A549 (cell line): Measurements from ENCODE around the gene RAB39B. TPM values are rescaled to one million over a fixed set of nuclear protein-coding genes. Genes with fewer than 3 reads are reported as not detected.

Experiments used
- ATAC-seq, 2 experiments: fragments of 200-7000 bp in 1 of 2; fragments of >200 bp in 1 of 2; cut with Nextera tagmentation in 1 of 2; cut with Tn5 transposase in 1 of 2; 3 replicates each; pipeline versions ENCODE4 v1.8.0 to v1.9.1; 2018 to 2020; ENCODE audit warnings: mild to moderate bottlenecking in 1 of 2, moderate library complexity in 1 of 2
- CTCF ChIA-PET: fragments of 300-600 bp; sonication (Branson Sonifier 250); formaldehyde crosslinking; extraction: SDS; loops from one replicate; lab custom pipeline; 2021; ENCODE audit warnings: antibody characterized with exemption, inconsistent platforms; lab: Yijun Ruan, JAX
- POLR2A ChIA-PET: fragments of 350-600 bp; formaldehyde crosslinking; extraction: SDS; loops from one replicate; lab custom pipeline; 2021; ENCODE audit warnings: antibody characterized with exemption, inconsistent platforms; lab: Yijun Ruan, JAX
- DNase-seq, 2 experiments: peaks; one replicate each; pipeline versions ENCODE4 v3.0.0 to v3.0.0-alpha.2; 2011 to 2016; ENCODE audit warnings: low read depth in 1 of 2, low spot score in 1 of 2
- FAIRE-seq: peaks from 2 replicates; lab custom pipeline; 2011; peaks lifted over from hg19 to GRCh38; lab: Jason Lieb, UNC
- H3K27ac ChIP-seq, 2 experiments: fragments of >200 bp; sonication (Bioruptor Twin); formaldehyde crosslinking; 3 replicates each; pipeline ENCODE4 v1.5.1; 2016 to 2017
- H3K4me1 ChIP-seq: fragments of >200 bp; sonication (Bioruptor Twin); formaldehyde crosslinking; 3 replicates; pipeline ENCODE4 v1.6.1; 2016
- H3K4me2 ChIP-seq: fragments of >200 bp; sonication (Bioruptor Twin); formaldehyde crosslinking; 3 replicates; pipeline ENCODE4 v1.6.1; 2016
- H3K4me3 ChIP-seq: fragments of >200 bp; sonication (Bioruptor Twin); formaldehyde crosslinking; 3 replicates; pipeline ENCODE4 v1.5.1; 2016
- H3K9me3 ChIP-seq: fragments of >200 bp; sonication (Bioruptor Twin); formaldehyde crosslinking; 3 replicates; pipeline ENCODE4 v1.6.1; 2016
- BCL3 ChIP-seq: fragments of >200 bp; sonication (Bioruptor Twin); formaldehyde crosslinking; IDR thresholded peaks from 3 replicates; pipeline ENCODE4 v1.6.1; 2016
- CBX2 ChIP-seq: fragments of 200-600 bp; sonication (generic); IDR thresholded peaks from 2 replicates; pipeline ENCODE4 v1.6.1; 2016; ENCODE audit warnings: low read depth, mild to moderate bottlenecking, borderline replicate concordance
- CEBPB ChIP-seq, 2 experiments: fragments of >200 bp in 1 of 2; sonication (Bioruptor Twin) in 1 of 2; formaldehyde crosslinking in 1 of 2; IDR thresholded peaks; 2 replicates each; pipeline ENCODE4 v1.6.1; 2012 to 2016
- EHF ChIP-seq: fragments of 250-450 bp; sonication (Bioruptor Pico); IDR thresholded peaks from 2 replicates; pipeline ENCODE4 v1.5.0; 2020; ENCODE audit warnings: mild to moderate bottlenecking
- EP300 ChIP-seq, 2 experiments: fragments of >200 bp; sonication (Bioruptor Twin); formaldehyde crosslinking; IDR thresholded peaks; 2 replicates in 1 of 2; 3 replicates in 1 of 2; pipeline ENCODE4 v1.6.1; 2016 to 2017
- FOSB ChIP-seq: fragments of 250-450 bp; sonication (Bioruptor Pico); IDR thresholded peaks from 2 replicates; pipeline ENCODE4 v1.5.0; 2020; ENCODE audit warnings: mild to moderate bottlenecking, moderate library complexity
- HEYL ChIP-seq: fragments of 250-450 bp; sonication (Bioruptor Pico); IDR thresholded peaks from 2 replicates; pipeline ENCODE4 v1.8.0; 2021; ENCODE audit warnings: mild to moderate bottlenecking, moderate library complexity
- HOXB5 ChIP-seq: fragments of 250-450 bp; sonication (Bioruptor Pico); IDR thresholded peaks from 2 replicates; pipeline ENCODE4 v1.5.0; 2020; ENCODE audit warnings: mild to moderate bottlenecking, moderate library complexity
- KDM1A ChIP-seq: fragments of 200-600 bp; sonication (generic); IDR thresholded peaks from 2 replicates; pipeline ENCODE4 v1.6.1; 2016; ENCODE audit warnings: low read depth, mild to moderate bottlenecking
- NPAS2 ChIP-seq: fragments of 250-450 bp; sonication (Bioruptor Pico); IDR thresholded peaks from 2 replicates; pipeline ENCODE4 v1.8.0; 2022; ENCODE audit warnings: mild to moderate bottlenecking, moderate library complexity, borderline replicate concordance
- RARB ChIP-seq: fragments of 250-450 bp; sonication (Bioruptor Pico); IDR thresholded peaks from 2 replicates; pipeline ENCODE4 v1.8.0; 2021; ENCODE audit warnings: mild to moderate bottlenecking, moderate library complexity
- RCOR1 ChIP-seq: fragments of 150-350 bp; IDR thresholded peaks from 2 replicates; pipeline ENCODE4 v1.6.1; 2014; ENCODE audit warnings: antibody characterized with exemption, low read length, low read depth
- SREBF2 ChIP-seq: fragments of 450-650 bp; IDR thresholded peaks from 2 replicates; pipeline ENCODE4 v1.6.1; 2014; ENCODE audit warnings: mild to moderate bottlenecking, moderate library complexity
- USF2 ChIP-seq: fragments of 450-650 bp; IDR thresholded peaks from 2 replicates; pipeline ENCODE4 v1.6.1; 2014; ENCODE audit warnings: antibody characterized with exemption
- ZFP36 ChIP-seq: fragments of 450-650 bp; IDR thresholded peaks from 2 replicates; pipeline ENCODE4 v1.6.1; 2014; ENCODE audit warnings: borderline replicate concordance; ENCODE audit not compliant: partially characterized antibody
- WGBS: methylation state at CpG from one replicate; pipeline ENCODE4 v1.1.6; 2017; ENCODE audit errors: missing lambda C conversion rate; 5-methylcytosine and 5-hydroxymethylcytosine counted together
- polyA plus RNA-seq, 4 experiments: library from polyadenylated mRNA; depleted of rRNA in 3 of 4; stranded (reverse); fragments of >200 nt; fragmentation: RNase III in 1 of 4; extraction: RNeasy Plus Mini Kit Qiagen cat#74134 plus additional on column Dnase treatment in 1 of 4; gene quantifications; 2 replicates in 3 of 4; 3 replicates in 1 of 4; pipeline ENCODE4 v1.2.3, GENCODE V29; 2011 to 2017
- TF ChIP-seq, protein P1 (sequence below): IDR thresholded peaks from 2 replicates; pipeline ENCODE4 v1.6.1; 2012
- TF ChIP-seq, protein P2 (sequence below): fragments of >200 bp; sonication (Bioruptor Twin); formaldehyde crosslinking; IDR thresholded peaks from 3 replicates; pipeline ENCODE4 v1.5.1; 2016
- TF ChIP-seq, protein P3 (sequence below): IDR thresholded peaks from 2 replicates; pipeline ENCODE4 v1.6.1; 2012; ENCODE audit warnings: low read depth, borderline replicate concordance

RAB39B gene
- polyA plus RNA-seq, 2 of the 4 experiments (the other 2 are of a cell fraction) = 0.57 to 4.4 TPM

DNA sequence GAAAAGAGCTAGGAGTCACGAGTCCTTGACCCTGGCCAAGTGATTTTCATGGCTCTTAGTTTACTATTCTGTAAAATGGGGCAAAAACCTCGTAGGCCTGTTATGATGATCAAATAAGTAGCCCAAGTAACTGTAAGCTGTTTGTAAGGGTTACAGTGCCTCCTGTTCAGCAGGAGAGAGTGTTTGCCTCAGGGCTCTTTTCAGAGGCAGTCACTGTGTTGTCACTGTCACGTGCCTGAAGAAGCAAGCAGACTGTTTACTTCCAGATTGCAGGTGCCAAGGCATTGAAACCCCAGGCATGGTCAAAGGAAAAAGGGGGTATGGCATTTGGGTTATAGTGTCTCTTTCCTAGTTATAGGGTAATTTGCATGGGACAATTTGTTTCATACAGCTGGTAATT lies 4.5 kb downstream of the RAB39B start:
- WGBS = 28% methylated on average over 3 of the region's 3 CpGs
- ChIA-PET POLR2A (no interaction called here), CTCF (no interaction called here)
- H3K4me1 ChIP-seq = 0 out of 3 replicates have a peak, but pooled peaks cover 3% of the 10 kb centered on the region
- no peak for DNase-seq
- no peak for ATAC-seq
- FAIRE-seq = no peak
- no peak overlapping the region for H3K4me2 ChIP-seq
- no peak overlapping the region for H3K4me3 ChIP-seq
- H3K9me3 ChIP-seq = no peaks in the 10 kb centered on the region
- no peak for TF ChIP-seq ZFP36
- no peak for TF ChIP-seq FOSB (CRISPR knock-in tag)
- TF ChIP-seq BCL3 = no peak
- TF ChIP-seq CBX2 = no peak
- TF ChIP-seq, protein P1, sequence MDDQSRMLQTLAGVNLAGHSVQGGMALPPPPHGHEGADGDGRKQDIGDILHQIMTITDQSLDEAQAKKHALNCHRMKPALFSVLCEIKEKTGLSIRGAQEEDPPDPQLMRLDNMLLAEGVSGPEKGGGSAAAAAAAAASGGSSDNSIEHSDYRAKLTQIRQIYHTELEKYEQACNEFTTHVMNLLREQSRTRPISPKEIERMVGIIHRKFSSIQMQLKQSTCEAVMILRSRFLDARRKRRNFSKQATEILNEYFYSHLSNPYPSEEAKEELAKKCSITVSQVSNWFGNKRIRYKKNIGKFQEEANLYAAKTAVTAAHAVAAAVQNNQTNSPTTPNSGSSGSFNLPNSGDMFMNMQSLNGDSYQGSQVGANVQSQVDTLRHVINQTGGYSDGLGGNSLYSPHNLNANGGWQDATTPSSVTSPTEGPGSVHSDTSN = no peak
- TF ChIP-seq USF2 = no peak
- TF ChIP-seq EP300 (IDR thresholded peaks at IDR 0.05) = no peak
- no peak for TF ChIP-seq EHF
- no peak for TF ChIP-seq SREBF2
- TF ChIP-seq, all 56 proteins: peak for 0
- no peak overlapping the region for H3K27ac ChIP-seq

DNA sequence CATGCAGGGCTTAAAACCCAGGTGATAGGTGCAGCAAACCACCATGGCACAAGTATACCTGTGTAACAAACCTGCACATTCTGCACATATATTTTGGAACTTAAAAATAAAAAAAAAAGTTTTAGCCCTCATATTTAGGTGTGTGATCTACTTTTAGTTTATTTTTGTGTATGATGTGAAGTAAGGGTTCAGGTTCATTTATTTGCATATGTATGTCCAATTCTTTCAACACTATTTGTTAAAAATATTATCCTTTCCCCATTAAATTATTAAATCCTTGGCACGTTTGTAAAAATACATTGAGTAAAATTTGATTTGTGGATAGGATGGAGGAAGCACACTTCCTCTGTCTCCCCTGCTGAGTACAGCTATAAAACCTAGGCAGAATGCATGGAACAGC lies 12.9 kb downstream of the RAB39B start:
- Histone ChIP-seq H3K27ac (no peak overlapping the region), H3K4me2 (no peak overlapping the region), H3K9me3 (no peaks in the 10 kb centered on the region), H3K4me3 (no peak overlapping the region), H3K4me1 (no peaks in the 10 kb centered on the region)
- ATAC-seq (no peak), DNase-seq (no peak), FAIRE-seq (no peak)
- ChIA-PET POLR2A (no interaction called here), CTCF (no interaction called here)
- WGBS = 75% methylated on average over 1 of the region's 1 CpG
- no peak for TF ChIP-seq SREBF2
- TF ChIP-seq USF2 = no peak
- no peak for TF ChIP-seq HOXB5 (CRISPR knock-in tag)
- no peak for TF ChIP-seq NPAS2

DNA sequence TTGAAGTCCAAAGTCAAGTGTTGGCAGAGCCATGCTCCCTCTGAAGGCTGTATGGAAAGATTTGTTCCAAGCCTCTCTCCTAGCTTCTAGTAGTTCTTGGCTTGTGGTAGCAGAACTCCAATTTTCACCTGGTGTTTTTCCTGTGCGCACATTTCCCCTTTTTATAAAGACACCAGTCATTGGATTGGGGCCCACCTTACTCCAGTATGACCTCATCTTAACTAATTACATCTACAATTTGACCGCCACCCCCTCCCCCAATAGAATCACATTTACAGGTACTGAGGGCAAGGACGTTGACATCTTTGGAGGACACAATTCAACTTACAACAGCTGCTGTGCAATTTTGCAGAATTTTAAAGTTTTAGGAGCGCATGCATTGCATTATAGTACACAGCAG lies 16.8 kb downstream of the RAB39B start:
- ATAC-seq (no peak), FAIRE-seq (no peak), DNase-seq (no peak)
- Histone ChIP-seq H3K4me2 (no peak overlapping the region), H3K9me3 (no peaks in the 10 kb centered on the region), H3K4me1 (no peaks in the 10 kb centered on the region), H3K27ac (no peak overlapping the region), H3K4me3 (no peak overlapping the region)
- WGBS = 65% methylated on average over 4 of the region's 4 CpGs
- POLR2A ChIA-PET = no interaction called here
- TF ChIP-seq USF2 (no peak), SREBF2 (no peak), BCL3 (no peak), RARB (CRISPR knock-in tag) (no peak), RCOR1 (no peak), CEBPB (IDR thresholded peaks at IDR 0.05) (no peak), KDM1A (no peak), HEYL (CRISPR knock-in tag) (no peak)
- TF ChIP-seq, protein P2, sequence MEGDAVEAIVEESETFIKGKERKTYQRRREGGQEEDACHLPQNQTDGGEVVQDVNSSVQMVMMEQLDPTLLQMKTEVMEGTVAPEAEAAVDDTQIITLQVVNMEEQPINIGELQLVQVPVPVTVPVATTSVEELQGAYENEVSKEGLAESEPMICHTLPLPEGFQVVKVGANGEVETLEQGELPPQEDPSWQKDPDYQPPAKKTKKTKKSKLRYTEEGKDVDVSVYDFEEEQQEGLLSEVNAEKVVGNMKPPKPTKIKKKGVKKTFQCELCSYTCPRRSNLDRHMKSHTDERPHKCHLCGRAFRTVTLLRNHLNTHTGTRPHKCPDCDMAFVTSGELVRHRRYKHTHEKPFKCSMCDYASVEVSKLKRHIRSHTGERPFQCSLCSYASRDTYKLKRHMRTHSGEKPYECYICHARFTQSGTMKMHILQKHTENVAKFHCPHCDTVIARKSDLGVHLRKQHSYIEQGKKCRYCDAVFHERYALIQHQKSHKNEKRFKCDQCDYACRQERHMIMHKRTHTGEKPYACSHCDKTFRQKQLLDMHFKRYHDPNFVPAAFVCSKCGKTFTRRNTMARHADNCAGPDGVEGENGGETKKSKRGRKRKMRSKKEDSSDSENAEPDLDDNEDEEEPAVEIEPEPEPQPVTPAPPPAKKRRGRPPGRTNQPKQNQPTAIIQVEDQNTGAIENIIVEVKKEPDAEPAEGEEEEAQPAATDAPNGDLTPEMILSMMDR = no peak
- TF ChIP-seq, protein P3, sequence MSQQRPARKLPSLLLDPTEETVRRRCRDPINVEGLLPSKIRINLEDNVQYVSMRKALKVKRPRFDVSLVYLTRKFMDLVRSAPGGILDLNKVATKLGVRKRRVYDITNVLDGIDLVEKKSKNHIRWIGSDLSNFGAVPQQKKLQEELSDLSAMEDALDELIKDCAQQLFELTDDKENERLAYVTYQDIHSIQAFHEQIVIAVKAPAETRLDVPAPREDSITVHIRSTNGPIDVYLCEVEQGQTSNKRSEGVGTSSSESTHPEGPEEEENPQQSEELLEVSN = no peak
- TF ChIP-seq, all 56 proteins: peak for 0
- CTCF ChIA-PET = no interaction called here
